Islet of Langerhans (tissue), 1 donor: Measurements from ENCODE around the gene ARHGAP45.

ENCODE experiments used
- FAIRE-seq: peaks from one replicate; lab custom pipeline; 2011; peaks lifted over from hg19 to GRCh38; lab: Jason Lieb, UNC

The ARHGAP45 gene

DNA sequence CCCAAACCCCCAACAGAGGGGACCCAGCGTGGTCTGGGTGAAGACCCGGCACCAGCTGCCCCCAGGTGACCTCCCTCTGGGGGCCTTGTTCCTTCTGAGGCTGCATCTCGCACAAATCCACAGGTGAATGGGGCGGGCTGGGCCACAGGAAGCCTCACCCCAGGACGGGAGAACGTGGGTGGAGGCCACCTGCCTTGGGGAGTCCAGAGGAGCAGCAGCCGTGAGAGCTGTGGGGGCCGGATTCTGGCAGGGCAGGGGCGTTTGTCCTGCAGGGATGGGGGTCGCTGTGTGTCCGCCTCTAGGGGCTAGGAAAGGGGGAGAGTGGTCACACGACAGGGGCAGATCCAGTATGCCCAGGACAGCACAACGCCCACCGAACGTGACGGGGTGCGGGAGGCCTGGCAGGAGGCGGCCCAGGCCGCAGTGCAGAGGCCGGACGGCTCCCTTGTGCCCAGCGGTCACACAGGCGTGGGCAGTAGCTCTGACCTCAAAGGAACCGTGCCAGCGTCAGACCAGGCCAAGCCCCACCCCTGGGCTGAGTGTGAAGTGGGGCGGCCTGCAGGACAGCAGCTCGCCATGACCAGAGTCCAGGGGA lies 21.5 kb downstream of the ARHGAP45 start:
- no peak for FAIRE-seq

DNA sequence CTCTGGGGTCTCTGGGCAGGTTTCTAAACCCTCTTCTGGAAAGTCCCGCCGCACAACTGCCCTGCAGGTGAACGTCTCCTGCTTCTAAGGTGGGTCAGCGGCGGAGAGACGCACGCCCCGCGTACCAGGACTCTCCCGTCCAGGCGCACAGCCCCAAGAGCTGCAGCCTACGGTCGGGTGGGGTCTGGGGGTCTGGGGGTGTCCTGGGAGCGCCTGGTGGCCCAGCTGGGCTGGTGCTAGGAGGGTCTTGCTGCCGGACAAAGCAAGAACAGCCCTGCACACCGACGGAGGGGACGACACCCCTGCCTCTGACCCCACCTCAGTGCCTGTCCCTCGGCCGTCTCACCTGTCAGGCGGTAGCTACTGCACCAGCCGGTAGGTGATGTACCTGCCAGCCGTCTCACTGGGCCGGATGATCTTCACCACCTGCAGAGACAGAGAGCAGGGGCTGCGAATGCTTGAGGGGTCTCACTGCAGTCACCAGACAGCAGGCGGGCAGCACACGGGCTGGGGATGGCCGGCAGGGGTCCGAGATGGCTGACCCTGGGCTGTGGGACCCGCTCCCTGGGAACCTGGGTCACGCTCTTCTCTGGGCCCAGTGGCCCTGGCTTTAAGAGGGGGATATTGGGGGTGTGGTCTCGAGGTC lies 22.3 kb downstream of the ARHGAP45 start:
- FAIRE-seq: no peak

DNA sequence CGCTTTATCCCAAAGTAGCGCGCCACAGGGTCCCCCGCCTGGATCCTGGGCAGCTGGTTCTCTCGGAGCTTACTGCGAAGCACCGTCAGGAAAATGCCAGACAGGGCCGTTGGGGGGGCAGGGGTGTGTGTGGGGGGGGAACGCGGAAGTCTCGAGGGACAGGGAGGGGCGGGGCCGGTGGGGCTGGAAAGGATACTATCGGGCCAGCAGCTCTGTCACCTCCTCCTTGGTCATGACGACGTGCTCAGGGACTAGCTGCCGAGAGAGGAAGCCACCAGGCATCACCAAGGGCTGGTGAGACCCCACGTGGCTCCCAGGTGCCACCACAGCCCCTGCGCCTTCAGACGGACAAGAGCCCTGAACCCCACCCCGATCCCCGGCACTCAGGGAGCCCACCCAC lies 22.9 kb downstream of the ARHGAP45 start:
- FAIRE-seq: no peak

DNA sequence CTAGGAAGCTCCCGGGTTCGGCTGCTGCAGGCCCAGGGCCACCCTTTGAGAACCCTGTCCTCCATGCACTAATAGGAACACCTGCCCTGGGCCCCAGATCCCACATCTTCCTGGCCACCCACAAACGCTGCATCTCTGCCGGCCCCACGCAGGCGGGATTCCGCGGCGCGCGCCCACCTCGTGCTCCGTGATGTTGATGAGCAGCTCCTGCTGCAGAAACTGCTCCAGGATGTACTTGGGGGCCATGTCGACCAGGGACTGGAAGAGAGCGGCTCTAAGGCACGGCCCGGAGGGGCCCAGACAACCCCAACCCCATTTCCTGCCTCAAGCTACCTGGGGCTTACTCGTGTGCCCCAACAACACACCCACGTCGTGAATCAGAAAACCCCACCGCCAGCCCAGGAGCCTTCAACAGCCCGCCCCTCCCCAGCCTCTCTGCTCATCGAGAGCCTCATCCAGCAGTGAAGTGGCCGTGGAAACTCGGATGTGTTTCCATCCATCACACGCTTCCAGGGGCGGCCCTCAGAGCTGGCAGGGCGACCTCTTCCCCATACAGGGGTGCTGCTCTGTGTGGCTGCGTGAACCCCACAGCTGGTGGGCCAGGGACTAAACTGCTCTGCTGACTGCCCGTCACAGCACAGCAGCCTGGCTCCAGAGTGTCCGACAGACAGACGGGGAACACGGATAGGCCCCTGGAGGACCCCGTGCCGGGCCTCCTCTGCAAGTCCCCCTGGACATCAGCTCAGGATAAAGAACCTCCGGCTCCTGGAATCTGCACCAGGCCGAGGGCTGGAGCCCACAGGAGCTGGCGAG lies 24.0 kb downstream of the ARHGAP45 start:
- no peak for FAIRE-seq

DNA sequence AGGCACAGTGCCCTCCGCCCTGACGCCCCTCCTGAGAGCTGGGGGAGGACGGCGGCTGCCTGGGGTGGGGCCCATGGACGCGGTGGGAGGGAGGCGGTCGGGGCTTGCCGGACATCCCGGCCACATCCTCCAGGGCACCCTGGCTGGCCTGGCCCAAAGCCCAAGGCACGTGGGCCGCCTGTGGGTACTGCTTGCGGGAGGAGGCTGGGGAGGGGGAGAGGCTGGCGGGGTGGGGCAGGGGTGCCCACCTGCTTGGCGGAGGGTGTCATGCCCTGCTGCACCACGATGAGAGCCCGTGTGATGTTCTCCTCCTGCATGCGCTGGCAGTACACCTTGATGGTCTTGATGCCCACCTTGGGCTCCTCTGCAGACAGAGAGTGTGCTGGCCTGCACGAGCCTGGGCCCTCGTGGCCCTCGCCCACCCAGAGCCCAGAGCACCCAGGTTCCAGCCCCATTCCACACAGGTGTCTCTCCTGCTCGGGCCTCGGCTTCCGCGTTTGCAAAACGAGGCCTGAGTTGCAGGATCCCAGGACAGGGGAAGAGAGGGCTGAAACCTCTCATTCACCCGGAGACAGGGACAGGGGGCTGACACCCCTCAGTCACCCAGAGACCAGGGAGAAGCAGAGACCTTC lies 24.7 kb downstream of the ARHGAP45 start:
- FAIRE-seq: no peak

DNA sequence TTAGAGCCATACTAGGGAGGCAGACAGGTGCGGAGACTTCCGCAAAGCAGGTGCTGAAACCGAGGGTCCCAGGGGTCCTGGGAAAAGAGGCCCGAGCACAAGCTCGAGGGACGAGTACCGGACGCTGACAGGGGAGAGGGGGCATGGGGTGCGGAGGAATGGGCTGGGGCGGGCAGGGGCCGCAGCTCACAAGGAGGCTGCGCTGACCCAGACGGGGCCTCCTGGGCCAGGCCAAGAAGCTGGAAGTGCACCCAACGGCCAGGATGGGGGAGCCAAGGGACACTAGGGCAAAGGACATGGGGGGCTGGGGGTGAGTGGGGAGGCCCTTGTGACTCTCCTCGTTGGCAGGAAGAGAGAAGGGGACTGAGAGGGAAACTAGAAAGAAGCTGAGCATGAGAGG lies 26.4 kb downstream of the ARHGAP45 start:
- no peak for FAIRE-seq

DNA sequence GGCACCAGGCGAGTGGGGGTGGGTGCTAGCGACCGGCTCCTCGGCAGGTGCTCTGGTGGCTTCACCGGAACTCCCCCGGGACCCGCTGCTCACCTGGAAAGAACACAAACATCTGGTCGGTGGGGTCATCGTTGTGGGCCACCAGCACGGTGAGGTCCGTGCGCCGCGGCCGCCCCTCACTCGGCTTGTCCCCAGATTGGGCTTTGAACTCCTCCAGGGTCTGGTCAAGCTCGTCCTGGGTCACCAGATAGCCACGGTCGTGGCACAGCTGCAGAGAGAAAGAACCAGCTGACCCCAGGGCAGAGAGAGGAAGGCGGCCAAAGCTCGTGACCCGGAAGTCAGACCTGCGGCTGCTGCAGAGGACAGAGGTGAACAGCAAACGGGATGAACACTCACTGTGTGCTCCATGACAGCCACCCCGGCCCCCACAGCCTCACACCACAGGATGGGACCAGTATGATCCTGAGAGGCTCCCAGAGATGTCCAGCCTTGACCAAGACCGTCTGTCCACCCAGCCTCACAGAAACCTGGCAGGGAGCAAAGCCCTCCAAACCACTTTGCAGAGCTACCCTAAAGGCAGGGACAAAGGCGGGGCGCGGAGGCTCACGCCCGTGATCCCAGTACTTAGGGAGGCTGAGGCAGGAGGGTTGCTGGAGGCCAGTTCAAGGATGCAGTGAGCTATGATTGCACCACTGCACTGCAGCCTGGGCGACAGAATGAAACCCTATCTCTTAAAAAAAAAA lies 27.0 kb downstream of the ARHGAP45 start:
- FAIRE-seq: no peak

DNA sequence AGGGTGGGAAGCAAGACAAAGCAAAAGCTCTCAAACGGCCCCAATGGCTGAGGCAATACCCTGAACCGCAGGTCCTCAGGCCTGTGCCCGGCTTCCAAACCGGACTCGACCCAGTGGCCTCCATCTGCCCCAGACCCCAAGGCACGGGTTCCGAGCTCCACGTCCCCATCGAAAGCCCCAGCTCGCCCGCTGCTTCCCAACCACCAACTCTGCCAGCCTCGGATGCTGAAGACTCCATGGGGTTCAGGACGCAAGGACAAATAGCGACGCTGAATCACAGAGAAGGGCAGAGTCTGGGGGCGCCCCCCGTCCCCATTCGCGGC lies 27.6 kb downstream of the ARHGAP45 start:
- FAIRE-seq: no peak

DNA sequence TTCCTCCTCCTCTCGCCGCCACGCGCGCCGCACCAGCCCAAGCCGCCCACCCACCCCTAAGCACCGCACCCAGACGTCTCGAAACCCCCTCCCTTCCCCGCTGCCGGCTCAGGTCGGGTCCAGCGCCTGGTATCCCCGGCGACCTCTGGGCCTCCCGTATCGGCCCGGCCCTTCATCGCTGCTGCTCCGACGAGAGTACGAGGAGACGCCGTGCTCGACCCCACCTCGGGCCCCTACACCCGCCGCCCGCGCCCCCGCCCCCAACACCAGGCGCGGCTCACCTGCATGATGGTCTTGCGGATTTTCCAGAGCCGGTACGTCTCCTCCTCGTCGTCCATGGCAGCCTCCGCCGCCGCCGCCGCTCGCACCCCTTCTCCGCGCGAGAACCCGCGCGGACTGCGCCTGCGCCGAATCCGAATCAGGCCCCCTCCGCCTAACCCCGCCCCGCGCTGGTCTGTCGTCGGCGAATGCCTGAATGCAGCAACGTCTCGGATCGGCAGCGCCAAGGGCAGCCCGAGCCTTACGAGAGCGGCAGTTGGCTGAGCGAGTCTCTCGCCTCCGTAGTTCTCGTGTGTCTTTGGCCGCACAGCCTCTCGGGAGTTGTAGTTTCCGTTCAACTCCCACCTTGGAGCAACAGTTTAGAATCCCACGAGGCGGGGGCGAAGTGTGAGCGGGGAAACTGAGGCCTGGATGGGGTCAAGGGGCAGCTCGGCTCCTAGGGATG lies 28.2 kb downstream of the ARHGAP45 start, which contains the start of gene POLR2E:
TSS of gene POLR2E (minus strand) at position 398 of the 724 bp plus-strand sequence. CDS start at position 338, 60 bp downstream.
- peak; percentile 79 for FAIRE-seq

DNA sequence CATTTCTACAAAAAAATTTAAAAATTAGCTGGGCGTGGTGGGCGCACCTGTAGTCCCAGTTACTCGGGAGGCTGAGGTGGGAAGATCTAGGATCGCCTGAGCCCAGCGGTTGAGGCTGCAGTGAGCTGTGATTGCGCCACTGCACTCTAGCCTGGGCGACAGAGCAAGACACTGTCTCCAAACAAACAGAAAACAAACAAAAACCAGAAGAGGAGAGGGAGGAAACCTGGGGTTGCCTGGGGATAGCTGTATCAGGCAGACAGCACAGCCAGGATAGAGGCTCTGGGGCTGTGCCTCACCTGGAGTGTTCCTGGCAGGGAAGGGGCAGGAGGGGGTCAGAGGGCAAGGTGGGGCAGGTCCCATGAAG lies 30.8 kb downstream of the ARHGAP45 start:
- FAIRE-seq: no peak

DNA sequence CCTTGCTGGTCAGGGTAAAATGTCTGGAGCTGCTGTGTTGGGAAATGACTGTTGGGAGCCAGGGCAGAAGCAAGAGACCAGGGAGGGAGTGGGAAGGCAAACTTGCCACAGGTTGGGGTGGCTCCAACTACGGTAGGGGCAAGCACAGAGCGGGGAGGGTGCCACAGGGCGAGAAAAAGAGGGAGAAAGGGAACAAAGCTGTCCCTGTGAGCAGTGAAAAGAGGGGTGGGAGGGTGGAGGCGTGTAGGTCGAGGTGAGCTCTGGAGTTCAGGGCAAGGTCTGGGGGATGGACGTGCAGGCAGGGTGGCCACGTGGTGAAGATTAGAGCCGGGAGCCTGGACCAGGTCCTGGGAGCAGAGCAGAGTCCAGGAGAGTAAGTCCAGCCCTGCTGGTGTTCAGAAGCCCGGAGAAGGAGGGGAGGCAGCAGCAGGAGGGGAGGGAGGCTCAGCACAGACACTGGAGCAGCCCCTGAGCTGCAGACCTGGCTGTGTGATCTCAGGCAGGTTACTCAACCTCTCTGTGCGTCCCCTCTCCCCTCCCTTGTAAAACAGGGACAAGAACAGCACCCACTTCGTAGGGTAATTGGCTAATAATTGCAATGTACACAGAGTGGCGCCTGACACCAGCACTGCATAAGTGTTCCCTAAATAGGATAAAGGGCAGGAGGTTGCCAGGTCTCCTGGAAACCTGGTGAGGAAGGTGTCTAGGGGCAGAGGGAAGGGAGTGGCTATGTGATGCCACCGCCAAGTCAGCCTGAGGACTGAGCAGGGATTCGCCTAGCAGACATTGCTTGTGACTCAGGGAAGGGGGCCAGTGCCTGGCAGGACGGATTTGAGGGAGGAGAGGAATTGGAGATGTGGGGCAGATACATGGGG lies 31.4 kb downstream of the ARHGAP45 start:
- no peak for FAIRE-seq

DNA sequence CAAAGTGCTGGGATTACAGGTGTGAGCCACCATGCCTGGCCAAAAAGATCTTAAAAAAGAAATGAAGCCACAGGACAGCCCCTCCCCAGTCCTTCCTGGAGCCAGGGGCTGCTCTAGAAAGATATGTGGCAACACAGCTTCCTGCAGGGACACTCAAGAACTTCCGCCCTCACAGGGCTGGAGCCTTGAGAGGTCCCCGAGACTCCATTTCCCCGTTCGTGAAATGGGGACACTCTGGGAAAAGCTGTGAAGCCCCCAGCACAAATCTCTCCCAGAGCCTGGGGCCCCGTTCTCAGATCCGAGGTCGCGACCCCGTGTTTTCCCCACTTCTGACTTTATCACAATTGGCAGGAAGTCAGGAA lies 34.4 kb downstream of the ARHGAP45 start:
- no peak for FAIRE-seq

DNA sequence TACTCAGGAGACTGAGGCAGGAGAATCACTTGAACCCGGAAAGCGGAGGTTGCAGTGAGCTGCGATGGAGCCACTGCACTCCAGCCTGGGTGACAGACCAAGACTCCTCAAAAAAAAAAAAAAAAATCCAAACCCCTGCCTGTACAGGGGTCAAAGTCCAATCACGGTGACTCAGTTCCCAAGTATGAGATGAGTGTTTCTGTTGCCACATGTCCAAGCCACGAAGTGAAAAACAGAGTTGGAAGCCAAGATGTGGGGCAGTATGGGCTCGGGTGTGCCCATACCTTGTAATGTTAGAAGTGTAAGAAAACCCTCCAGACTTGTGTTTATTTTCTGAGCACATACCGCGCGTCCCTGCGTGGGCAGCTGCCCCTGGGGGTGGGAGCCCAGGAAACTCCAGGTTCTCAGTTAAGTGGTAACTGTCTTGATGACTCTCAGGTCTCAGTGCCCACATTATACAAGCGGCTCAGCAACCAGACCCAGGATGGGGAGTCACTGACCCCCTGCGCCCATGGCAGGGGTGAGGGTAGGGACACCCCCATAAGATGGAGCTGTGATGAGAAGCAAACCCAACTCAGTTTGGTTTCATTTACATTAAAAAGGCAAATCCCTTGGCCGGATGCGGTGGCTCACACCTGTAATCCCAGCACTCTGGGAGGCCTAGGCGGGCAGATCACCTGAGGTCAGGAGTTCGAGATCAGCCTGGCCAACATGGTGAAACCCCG lies 35.6 kb downstream of the ARHGAP45 start:
- no peak for FAIRE-seq

DNA sequence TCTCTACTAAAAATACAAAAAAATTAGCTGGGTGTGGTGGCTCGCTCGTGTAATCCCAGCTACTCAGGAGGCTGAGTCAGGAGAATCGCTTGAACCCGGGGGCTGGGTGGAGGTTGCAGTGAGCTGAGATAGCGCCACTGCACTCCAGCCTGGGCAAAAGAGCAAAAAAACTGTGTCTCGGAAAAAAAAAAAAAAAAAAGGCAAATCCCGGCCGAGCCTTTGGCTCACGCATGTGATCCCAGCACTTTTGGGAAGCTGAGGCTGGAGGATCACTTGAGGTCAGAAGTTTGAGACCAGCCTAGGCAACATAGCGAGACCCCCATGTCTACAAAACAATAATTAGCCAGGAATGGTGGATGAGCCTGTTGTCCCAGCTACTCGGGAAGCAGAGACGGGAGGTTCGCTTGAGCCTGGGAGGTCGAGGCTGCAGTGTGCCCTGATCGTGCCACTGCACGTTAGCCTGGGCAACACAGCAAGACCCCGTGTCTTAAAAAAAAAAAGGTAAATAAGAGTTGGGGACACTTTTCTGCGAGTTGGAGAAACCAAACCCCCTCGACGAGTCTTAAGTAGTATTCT lies 36.3 kb downstream of the ARHGAP45 start:
- no peak for FAIRE-seq

DNA sequence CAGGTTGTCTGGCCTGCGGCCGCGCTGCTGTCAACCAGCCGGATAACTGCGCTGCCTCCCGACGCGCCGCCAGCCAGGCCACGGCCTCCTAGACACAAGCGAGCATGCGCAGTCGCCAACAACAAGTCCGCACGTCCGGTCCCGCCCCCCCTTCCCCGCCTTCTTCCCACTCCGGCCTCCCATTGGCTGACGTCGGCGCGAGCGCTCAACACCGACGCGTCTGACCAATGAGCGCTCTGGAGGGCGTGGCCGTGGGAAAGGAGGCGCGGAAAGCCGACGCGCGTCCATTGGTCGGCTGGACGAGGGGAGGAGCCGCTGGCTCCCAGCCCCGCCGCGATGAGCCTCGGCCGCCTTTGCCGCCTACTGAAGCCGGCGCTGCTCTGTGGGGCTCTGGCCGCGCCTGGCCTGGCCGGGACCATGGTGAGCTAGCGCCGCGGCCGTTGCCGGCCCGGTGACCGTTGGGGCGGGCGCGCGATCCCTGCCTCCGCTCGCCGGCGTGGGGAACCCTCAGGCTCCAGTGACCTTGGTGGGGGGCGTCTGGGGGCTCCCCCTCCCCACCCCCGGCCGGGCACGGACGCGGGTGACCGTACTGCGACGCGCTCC lies 36.8 kb downstream of the ARHGAP45 start, which contains the start of gene GPX4:
TSS of gene GPX4 (plus strand) at position 287 of the 603 bp plus-strand sequence. CDS start at position 337, 50 bp downstream.
- FAIRE-seq: peak; percentile 73

DNA sequence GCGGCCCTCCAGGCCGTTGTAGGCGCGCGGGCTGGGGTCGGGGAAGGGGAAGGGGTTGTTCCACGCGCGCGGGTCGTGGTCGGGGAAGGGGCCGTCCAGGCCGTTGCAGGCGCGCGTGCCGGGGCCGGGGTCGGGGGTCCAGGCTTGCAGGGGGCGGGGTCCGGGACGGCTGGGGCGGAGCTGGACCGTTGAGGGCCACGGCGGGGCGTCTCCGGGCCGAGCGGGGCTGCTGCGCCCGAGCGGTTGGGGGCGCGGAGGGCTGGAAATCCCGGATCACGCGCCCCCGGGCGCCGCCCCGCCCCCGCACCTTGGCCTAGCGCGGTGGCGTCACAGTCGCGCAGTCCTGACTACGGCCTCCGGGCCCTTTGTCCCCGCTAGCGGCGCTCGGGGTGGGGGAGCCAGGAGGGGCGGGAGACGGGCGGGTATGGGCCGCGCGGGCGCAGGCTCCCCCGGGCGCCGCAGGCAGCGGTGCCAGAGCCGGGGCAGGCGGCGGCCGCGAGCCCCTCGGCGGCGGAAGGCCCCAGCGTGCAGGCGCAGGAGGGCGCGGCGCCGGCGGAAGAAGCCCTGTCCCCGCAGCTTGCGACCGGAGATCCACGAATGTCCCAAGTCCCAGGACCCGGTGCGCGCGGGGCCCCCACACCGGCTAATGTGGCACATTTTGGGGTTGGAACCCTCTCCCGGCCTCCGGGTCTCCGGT lies 37.5 kb downstream of the ARHGAP45 start:
- no peak for FAIRE-seq

DNA sequence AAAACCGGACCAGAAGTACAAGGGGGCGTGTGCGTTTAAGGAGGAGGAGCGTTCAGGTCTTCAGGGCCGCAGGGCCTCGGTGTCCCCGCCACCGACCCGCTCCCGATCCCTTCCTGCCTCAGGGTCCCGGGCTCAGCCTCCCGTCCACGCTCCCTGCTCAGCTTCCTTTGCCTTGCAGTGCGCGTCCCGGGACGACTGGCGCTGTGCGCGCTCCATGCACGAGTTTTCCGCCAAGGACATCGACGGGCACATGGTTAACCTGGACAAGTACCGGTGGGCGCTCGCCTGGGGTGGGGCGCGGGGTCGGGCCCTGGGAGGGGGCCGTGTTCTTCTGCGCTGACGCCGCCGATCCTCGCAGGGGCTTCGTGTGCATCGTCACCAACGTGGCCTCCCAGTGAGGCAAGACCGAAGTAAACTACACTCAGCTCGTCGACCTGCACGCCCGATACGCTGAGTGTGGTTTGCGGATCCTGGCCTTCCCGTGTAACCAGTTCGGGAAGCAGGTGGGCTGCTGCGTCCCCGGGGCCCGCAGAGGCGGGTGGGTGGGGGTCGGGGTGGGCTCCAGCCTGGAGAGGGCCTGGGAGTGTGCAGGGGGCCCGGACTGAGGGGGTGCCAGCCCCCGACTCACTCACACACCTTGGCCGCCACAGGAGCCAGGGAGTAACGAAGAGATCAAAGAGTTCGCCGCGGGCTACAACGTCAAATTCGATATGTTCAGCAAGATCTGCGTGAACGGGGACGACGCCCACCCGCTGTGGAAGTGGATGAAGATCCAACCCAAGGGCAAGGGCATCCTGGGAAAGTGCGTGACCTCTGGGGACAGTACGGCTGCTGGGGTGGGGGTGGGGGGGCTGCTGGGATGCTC lies 38.3 kb downstream of the ARHGAP45 start:
- FAIRE-seq: no peak
